ENCODE data around the gene CEACAM20.
"Not testable (repeated sequence)": the region's sequence is repeated elsewhere in the genome, so short reads cannot be mapped to it uniquely, and the experiment has no call there.

Gene CEACAM20

DNA sequence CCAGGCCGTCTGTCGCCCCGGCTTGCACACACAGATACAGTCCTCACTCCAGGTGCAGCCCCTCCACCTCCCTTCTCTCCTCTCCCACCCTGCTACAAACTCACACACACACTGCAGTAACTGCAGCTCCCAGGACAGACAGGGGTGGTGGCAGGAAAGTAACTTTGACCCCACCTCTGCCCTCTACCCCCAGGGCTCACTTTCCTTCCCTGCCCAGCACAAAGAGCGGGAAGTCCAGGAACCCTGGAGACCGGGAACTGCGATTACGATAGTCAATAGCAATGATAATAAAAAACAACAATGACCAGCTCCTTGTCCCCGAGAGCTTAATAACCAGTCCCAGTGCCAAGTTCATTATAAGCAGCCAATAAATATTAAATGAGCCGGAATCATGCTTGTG lies at the start of gene CEACAM20:
CEACAM20 (minus strand) TSS at position 140 of the 400 bp plus-strand sequence. CDS start 166 bp downstream, outside the sequence.
- no peak for DNase-seq

DNA sequence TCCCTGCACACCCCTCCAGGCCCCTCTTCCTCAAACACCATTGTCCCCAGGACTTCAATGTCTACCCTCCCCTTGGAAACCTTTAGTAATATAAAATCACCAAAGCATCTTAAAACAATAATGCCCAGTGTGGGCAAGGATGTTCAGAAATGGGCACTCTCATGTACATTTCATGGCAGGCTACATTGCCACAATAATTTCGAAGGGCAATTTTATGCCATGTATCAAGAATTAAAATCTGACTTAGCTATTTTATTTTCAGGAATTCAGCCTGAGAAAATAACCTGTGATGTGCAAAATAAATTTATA lies 48.0 kb upstream of the CEACAM20 start:
- DNase-seq: no peak

DNA sequence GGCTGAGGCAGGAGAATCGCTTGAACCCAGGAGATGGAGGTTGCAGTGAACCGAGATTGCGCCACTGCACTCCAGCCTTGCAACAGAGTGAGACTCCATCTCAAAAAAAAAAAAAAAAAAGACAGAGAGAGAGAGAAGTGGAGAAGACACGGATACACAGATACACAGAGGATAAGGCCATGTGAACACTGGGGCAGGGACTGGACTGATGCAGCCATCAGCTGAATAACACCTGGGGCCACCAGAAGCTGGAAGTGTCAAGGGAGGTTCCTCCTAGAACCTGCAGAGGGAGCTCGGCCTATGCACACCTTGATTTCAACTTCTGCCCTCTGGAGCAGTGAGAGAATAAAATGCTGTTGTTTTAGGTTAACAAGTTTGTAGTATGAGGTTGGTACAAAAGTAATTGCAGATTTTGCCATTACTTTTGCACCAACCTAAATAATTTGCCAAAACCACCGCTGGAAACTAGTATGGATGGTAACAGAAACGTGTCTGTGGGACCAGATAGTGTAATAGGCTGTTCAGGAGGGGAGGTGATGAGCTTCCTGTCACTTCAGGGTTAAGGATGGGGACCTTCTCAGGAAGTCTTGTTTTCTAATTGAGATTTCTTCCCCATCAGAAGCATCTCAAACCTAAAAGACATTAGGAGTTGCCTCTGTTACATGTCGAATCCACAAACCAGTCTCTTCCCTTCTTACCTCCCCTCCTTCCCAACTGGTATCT lies 47.5 kb upstream of the CEACAM20 start:
- peak; percentile 12 to 23 for DNase-seq

DNA sequence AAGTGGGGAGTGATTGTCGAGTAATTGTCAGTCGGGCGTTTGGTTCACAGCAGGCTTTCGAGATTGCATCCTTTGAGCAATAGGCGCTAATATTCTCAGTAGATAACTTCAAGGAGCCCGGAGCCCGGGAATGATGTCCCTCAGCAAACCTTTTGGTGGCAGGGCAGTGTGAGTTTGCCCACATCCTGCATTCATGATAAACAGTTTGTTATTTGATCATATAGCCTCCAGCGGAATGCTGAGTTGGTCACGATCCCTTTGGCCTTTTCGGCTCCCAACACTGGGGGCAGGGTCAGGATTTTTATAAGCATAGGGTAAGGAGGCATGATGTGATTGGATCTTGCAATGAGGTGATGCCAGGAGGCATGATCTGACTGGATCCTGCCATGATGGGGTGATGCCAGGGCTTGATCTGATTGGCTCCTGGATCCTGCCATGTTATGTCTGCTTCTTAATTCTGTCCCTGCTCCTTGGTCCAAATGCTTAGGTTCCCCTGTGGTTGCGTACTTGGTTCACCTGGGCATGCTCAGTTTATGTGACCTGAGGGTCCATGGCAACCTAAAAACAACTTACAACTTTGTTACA lies 45.7 kb upstream of the CEACAM20 start:
- no peak for DNase-seq

DNA sequence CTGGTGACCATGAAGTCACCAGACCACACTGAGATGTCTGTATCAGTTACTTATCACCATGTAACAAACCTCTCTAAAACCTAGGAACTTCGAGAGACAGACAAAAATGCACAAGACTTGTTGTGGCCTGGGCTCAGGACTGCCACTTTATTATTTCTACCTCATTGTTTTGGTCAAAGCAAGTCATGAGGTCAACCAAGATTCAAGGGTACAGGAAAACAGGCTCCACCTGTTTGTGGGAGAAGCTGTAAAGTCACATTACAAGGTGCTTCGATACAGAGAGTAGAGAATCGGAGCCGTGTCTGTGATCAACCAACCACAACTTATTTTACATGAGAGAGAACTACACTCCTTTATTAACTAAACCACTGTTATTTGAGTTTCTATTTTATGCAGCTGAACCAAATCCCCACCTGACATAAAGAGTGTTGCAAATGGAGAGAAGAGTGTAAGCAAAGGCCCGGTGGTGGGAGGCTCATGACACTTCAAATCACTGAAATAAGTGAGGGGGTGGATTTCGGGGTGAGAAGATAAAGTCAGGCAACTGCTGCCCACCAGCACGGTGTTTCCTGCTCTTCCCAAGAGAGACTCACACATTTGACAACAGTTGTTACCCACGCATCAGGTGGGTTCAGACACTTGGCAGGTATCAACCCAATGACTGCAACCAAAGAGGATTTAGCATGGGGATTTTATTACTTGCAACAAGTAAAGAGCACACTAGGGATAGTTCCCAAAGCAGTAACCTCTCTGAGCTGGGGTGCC lies 44.9 kb upstream of the CEACAM20 start:
- DNase-seq: no peak

DNA sequence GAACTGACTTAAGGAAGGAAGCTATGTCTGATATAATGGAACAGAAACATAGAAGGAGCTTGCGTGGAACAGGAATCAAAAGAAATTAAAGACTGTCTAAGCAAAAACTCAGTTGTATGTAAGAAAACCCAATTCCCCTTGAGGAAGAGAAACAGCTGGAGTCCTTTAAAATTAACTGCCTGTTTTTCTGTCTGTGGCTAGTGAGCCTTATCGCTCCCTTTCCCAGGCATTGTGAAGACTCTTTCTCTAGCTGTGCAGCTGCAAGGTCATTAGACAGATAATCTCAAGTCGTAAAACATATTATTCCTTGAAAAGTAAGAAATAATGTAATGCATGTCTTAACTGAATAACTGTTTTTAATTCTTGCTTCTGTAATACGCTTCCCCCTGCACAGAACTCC lies 44.2 kb upstream of the CEACAM20 start:
- DNase-seq: no peak

DNA sequence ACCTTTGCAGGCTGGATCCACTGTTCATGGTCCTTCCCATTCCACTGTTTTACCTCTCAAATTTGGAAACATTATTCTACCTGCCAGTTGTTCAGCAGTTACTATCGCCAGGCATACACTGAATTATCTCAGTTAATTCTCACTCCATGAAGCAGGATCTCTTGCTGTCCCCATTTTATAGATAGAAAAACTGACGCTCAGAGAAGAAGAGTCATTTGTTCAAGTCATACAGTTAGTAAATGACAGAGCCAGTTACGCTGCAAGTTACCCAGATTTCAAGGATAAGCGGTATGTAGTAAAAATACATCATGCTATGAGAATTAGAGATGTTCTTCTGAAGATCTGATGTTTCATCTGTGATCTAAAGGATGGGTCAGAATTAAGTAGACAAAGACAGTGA lies 43.7 kb upstream of the CEACAM20 start:
- no peak for DNase-seq

DNA sequence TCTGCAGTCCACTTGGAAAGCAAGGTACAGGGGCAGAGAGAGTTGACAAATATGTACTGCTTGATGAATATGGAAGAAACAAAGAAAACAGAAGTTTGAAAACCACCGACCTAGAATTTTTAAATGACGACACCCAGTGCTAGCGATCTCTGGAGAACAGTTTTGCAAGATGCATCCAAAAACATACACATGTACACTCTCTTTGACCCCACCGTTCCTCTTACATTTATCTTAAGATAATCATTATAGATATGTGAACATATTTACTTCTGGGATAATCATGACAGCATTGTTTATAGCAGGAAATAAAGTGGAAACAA lies 43.1 kb upstream of the CEACAM20 start:
- DNase-seq: no peak

DNA sequence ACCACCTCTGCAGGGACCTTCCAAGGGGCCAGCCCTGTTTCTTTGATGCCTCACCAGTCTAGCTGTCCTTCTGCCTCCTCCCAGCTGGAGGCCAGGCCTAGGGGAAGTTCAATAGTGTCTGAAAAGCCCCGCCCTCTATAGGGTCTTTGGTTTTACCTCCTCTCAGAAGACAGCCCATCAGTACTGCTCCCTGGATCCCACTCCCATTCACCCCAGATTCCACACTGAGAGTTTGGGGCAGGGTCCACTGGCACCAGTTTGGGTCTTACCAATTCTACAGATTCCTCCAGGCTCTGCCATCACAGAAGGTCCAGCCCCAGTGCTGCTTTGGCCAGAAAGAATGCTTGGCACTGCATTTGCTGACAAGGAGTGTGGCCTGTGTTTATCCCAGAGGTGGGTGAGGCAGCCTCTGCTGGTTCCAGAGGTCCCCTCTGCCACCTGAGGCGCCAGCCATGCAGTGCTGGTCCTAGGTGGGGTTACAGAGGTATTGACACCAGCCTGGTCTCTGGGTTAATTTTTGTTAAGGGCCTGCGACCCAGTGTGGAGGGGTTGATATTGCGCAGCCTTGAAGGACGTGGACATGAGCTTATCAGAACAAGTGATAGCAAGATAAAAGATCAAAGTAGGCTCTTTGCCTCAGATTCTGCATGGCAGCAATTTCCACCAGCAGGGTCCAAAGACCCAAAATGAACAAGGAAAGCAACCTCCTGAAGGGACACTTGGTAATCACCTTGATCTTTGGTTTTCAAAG lies 42.5 kb upstream of the CEACAM20 start:
- DNase-seq: no peak

DNA sequence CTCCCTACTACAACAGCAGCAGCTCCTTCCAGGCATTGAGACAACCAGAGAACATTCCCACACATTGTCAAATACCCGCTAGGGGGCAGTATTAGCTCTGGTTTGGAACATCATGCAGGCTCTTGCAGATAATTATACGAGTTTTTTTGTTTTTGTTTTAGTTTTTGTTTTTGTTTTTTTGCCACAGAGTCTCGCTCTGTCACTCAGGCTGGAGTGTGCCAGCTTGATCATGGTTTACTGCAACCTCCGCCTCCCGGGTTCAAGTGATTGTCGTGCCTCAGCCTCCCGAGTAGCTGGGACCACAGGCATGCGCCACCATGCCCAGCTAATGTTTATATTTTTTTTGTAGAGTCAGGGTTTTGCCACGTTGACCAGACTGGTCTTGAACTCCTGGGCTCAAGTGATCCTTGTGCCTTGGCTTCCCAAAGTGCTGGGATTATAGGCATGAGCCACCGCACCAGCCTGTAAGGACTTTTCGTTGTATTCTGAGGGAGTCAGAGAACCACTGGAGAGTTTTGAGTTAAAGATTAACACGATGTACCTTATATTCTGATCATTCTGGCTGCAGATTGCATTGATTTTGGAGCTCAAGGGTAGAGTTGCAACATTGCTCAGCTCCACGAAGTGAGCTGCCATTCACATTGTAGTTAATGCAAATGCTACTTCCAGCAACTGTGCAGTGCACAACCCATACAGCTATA lies 41.7 kb upstream of the CEACAM20 start:
- peak; percentile 38 to 64 for DNase-seq

DNA sequence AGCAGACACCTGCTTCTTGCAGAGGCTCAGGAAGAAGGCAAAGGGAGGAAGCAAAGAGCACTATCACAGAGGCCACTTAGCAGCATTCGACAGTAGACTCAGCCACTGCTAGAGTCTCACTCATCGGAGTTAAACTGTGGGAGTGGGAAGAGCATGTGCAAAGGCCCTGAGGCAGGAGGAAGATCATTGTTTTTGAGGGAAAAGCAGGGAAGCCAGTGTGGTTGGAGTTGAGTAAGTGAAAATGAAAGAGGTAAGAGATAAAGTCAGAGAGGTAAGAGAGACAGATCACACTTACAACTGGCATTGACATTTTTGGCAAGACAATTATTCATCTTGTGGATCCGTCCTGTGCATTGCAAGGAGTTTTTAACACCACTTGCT lies 41.1 kb upstream of the CEACAM20 start:
- DNase-seq: no peak

DNA sequence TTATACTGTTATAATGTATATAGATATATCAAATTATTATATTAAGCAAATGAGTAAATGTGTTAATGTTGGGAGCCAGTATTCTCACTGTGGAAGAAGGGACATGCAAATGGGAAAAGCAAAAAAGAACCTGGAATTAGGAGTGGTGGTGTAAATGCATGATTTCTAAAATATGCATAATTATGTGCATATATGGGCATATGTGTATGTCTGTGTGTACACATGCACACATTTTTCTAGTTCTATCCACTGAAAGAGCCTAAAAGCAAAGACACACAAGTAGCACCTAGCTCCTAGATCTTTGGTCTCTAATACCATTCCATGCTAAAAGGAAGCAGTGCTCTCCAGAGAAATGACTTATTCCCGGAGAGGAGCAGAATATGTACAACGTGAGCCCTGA lies 38.3 kb upstream of the CEACAM20 start:
- no peak for DNase-seq

DNA sequence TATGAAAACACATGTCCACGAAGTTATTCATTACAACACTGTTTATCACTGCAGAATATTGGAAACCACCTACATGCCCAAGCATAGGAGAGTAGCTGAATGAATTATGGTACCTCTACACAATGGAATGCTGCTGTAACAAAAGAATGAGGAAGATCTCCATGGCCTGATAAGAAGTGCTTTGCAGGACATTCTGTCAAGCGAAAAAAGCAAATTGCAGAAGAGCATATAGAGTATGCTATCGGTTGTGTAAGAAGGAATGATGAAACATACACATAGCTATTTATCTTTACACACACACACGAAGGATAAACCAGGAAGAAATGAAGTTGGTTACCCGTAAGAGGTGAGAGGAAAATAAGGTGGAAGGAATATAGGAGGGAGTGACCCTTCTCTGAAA lies 37.5 kb upstream of the CEACAM20 start:
- no peak for DNase-seq

DNA sequence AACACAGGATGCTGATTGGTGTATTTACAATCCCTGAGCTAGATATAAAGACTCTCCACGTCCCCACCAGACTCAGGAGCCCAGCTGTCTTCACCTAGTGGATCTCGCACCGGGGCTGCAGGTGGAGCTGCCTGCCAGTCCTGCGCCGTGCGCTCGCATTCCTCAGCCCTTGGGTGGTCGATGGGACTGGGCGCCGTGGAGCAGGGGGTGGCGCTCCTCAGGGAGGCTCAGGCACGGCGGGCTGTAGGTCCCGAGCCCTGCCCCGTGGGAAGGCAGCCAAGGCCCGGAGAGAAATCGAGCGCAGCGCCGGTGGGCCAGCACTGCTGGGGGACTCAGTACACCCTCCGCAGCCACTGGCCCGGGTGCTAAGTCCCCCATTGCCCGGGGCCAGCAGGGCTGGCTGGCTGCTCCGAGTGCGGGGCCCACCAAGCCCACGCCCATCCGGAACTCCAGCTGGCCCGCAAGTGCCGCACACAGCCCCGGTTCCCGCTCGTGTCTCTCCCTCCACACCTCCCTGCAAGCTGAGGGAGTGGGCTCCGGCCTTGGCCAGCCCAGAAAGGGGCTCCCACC lies 33.7 kb upstream of the CEACAM20 start:
- not testable (repeated sequence) for DNase-seq

DNA sequence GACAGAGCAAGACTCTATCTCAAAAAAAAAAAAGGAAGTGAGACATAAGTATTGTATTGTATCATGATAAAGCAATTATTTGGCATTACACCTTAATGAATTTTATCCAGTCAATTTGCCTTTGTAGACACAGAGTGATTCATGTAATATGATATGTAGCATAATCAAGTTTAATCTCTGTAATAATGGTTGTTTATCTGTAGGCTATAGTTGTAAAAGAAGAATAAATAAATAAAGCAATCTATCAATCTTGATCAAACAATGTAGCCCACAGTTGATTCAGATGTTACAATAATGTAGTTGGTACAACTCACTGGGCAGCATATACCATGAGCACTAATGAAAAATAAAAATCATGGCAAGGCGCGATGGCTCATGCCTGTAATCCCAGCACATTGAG lies 28.5 kb upstream of the CEACAM20 start:
- DNase-seq: no peak

DNA sequence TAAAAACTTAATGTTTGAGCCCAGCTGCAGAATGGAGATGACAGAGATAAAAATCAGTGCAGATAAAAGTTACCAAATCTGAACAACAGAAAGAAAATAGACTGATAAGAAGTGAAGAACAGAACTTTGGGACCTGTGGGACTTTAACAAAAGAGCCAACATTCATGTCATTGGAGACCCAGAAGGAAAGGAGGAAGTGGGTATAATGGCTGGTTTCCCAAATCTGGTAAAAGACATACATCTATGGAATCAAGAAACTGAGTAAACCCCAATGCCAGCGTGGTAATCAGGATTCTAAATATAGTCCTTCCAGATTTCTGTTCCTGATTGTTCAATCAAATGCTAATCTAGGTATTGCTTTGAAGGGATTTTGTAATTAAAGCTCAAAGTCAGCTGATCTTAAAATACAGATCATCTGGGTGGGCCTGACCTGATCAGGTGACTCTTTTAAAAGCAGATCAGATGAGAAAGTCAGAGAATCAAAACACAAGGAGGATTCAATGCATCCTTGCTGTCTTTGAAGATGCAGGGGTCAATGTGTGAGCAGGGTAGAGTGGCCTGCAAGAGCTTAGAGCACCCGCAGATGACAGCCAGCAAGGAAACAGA lies 25.3 kb upstream of the CEACAM20 start:
- DNase-seq: no peak

DNA sequence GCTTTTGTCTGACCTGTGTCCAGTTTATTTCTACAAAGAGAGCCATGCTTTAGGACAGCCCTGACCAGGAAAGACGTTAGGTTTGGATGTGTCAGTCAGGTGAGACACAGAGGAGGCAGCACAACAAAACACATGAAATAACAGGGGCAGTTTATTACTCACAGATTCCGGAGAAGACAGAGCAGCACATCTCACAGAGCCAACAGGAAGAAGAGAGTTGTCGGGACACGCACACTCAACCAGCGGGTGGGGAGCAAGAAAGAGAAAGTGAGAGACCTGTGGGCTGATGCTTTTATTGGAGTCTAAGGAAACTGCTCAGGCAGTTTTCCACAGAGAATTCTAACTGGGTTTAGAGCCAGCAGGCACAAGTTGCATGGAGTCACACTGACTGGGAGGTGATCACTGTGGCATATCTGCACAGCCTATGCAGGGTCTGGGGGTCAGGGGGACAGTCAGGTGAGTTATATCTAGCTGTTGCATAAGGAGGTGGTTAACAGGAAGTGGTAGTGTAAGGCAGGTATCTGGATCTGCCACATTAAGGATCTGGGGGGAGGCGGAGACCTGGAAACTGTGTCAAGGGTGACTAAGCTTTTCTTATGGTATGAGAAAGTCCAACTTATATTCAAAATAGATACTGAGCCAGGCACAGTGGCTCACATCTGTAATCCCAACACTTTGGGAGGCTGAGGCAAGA lies 24.1 kb upstream of the CEACAM20 start:
- no peak for DNase-seq

DNA sequence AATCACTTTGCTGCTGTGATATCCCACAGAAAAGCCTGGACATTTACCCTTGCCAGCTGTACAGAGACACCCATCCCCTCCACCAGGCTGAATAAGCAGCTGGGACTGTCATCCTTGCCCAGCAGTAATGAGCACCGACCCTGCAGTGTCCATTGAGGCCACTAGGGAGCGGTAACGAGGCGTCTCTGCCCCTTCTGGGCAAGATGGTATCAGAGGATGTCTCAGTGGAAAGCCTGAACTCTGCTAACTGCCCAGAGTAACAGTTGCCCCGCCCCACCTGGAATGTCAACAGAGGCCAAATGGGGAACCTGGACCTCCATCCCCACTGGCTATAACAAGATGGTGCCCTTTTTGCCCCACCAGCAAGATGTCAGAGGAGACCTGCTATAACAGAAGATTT lies 22.8 kb upstream of the CEACAM20 start:
- DNase-seq: peak; percentile 61 to 62

DNA sequence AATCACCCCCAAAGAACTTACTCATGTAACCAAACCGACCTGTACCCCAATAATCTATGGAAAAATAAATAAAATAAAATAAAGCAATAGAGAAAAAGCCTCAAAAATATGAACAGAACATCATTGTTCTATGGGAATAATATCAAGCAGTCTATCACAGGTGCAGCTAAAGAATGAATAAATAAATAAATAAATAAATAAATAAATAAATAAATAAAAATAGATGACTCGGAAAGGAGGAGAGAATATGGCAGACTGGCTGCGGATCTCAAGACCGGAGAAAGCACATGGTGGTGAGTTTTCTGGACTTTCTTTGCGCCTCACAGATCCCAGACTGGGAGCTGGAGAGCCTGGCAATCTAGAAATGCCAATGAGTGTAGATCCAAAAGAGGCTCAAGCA lies 22.4 kb upstream of the CEACAM20 start:
- no peak for DNase-seq

DNA sequence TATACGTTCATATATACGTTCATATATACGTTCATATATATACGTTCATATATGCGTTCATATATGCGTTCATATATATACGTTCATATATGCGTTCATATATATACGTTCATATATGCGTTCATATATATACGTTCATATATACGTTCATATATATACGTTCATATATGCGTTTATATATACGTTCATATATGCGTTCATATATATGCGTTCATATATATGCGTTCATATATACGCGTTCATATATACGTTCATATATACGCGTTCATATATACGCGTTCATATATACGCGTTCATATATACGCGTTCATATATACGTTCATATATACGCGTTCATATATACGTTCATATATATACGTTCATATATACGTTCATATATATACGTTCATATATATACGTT lies 21.5 kb upstream of the CEACAM20 start:
- DNase-seq: not testable (repeated sequence)

DNA sequence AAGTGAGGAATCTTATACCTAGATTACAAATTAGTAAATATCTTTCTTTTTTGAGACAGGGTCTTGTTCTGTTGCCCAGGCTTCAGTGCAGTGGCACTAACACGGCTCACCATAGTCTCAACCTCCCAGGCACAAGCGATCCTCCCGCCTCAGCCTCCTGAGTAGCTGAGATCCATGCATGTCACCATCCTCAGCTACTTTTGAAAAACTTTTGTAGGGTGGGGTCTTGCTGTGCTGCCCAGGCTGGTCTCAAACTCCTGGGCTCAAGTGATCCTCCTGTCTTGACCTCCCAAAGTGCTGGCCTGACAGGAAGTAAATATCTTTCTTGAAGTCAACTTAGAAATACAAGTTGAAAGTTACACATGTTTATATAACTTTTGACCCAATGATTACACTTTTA lies 20.0 kb upstream of the CEACAM20 start:
- DNase-seq: no peak

DNA sequence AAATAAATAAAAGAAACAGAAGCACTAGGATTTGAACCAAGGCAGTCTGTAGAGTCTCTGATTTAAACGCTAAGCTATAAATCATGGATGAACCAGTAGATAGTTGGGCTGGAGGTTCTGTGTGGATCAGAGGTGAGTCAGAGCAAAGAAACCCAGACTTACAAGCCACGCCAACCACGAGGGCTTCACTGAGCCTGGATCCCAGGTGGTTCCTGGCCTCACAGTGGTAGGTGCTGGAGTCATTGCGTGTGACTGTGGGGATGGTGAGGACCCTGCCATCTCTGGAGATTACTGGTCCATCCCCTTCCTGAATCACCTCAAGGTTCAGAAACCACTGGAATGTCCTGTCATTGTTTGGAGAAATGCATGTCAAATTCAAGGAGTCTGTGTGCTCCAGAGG lies 19.3 kb upstream of the CEACAM20 start:
- no peak for DNase-seq
